AG04450 (cell line): ENCODE measurements around the gene TMEM81. TPM values are rescaled to one million over a fixed set of nuclear protein-coding genes. Genes with fewer than 3 reads are reported as not detected.

Experiments
- CTCF ChIA-PET: fragments of 300-600, 350-600 bp; formaldehyde crosslinking; extraction: SDS; loops from one replicate; lab custom pipeline; 2022; ENCODE audit warnings: antibody characterized with exemption, inconsistent platforms; lab: Charles Lee
- POLR2A ChIA-PET: fragments of 350-600 bp; formaldehyde crosslinking; extraction: SDS; loops from one replicate; lab custom pipeline; 2021; ENCODE audit warnings: antibody characterized with exemption, inconsistent platforms; lab: Yijun Ruan, JAX
- DNase-seq: peaks from one replicate; pipeline ENCODE4 v3.0.0-alpha.2; 2011; ENCODE audit warnings: low read depth, low spot score
- H3K27ac ChIP-seq: one replicate; pipeline ENCODE4 v1.5.1; 2012; ENCODE audit warnings: low read depth, low read length, control low read depth
- H3K27me3 ChIP-seq: one replicate; pipeline ENCODE4 v1.6.0; 2012; ENCODE audit warnings: low read length; ENCODE audit not compliant: control insufficient read depth, insufficient read depth
- H3K4me3 ChIP-seq: 2 replicates; pipeline ENCODE4 v1.5.1; 2011; ENCODE audit warnings: mild to moderate bottlenecking, low read depth, low read length, control low read depth
- H3K9me3 ChIP-seq: 2 replicates; pipeline ENCODE4 v1.5.1; 2012; ENCODE audit warnings: low read length; ENCODE audit not compliant: control insufficient read depth, insufficient read depth
- polyA plus RNA-seq: library from polyadenylated mRNA; depleted of rRNA; stranded (reverse); fragments of >200 nt; gene quantifications from 2 replicates; pipeline ENCODE4 v1.2.3, GENCODE V29; 2011
- TF ChIP-seq, protein P1 (sequence below): IDR thresholded peaks from 2 replicates; pipeline ENCODE4 v1.5.1; 2011; ENCODE audit warnings: low read depth, low read length, control low read depth, inconsistent platforms

The TMEM81 gene
- polyA plus RNA-seq, 1 experiment: 2.7 TPM

DNA sequence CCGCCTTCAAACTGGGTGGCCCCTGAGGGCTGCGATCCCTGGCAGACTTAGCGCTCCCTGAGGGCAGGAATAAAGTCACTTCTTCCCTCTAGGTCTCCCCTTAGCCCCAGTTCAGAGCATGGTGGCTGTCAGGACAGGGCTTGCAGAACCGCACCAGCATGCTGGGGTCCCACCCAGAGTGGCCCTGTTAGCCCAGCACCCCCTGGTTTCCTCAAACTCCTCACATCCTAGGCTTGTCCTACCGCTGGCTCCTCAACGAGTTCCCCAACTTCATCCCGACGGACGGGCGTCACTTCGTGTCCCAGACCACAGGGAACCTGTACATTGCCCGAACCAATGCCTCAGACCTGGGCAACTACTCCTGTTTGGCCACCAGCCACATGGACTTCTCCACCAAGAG lies 25.4 kb downstream of the TMEM81 start:
- Histone ChIP-seq H3K27me3 (peaks cover 21% of the 10 kb centered on the region), H3K9me3 (no peaks in the 10 kb centered on the region), H3K4me3 (no peak overlapping the region), H3K27ac (no peak overlapping the region)
- ChIA-PET POLR2A (no interaction called here), CTCF (interaction anchor here (0.6 kb wide), 1 partner anchor 339 kb away, joined by 3 read pairs; no protein-coding TSS in a partner anchor)
- TF ChIP-seq, protein P1, sequence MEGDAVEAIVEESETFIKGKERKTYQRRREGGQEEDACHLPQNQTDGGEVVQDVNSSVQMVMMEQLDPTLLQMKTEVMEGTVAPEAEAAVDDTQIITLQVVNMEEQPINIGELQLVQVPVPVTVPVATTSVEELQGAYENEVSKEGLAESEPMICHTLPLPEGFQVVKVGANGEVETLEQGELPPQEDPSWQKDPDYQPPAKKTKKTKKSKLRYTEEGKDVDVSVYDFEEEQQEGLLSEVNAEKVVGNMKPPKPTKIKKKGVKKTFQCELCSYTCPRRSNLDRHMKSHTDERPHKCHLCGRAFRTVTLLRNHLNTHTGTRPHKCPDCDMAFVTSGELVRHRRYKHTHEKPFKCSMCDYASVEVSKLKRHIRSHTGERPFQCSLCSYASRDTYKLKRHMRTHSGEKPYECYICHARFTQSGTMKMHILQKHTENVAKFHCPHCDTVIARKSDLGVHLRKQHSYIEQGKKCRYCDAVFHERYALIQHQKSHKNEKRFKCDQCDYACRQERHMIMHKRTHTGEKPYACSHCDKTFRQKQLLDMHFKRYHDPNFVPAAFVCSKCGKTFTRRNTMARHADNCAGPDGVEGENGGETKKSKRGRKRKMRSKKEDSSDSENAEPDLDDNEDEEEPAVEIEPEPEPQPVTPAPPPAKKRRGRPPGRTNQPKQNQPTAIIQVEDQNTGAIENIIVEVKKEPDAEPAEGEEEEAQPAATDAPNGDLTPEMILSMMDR: no peak
- no peak for DNase-seq

DNA sequence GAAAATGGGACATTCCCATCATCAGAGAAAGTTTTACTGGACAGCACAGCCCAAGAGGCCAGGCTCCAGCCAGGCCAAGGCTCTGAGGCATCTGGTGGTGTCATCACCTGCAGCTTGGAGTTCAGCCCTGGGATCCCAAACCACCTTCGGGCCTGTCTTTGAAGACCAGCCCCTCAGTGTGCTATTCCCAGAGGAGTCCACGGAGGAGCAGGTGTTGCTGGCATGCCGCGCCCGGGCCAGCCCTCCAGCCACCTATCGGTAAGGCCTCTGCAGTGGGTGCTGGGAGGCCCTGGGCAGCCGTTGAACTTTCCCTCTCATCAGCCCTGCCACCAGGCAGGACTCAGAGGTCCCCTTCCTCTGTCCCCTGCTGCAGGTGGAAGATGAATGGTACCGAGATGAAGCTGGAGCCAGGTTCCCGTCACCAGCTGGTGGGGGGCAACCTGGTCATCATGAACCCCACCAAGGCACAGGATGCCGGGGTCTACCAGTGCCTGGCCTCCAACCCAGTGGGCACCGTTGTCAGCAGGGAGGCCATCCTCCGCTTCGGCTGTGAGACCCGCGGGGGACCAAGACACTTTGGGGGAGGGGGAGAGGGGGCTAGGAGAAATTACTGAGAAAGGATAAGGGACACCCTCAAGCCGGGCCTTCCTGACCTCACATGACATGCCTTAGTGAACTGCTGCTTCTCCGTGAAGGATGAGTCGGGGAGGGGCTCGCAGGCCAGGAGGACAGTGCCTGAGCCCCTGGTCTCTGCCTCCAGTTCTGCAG lies 26.3 kb downstream of the TMEM81 start:
- ChIA-PET POLR2A (no interaction called here), CTCF (no interaction called here)
- Histone ChIP-seq H3K27me3 (peaks cover 24% of the 10 kb centered on the region), H3K4me3 (no peak overlapping the region), H3K27ac (no peak overlapping the region), H3K9me3 (no peaks in the 10 kb centered on the region)
- TF ChIP-seq, protein P1: no peak
- no peak for DNase-seq

DNA sequence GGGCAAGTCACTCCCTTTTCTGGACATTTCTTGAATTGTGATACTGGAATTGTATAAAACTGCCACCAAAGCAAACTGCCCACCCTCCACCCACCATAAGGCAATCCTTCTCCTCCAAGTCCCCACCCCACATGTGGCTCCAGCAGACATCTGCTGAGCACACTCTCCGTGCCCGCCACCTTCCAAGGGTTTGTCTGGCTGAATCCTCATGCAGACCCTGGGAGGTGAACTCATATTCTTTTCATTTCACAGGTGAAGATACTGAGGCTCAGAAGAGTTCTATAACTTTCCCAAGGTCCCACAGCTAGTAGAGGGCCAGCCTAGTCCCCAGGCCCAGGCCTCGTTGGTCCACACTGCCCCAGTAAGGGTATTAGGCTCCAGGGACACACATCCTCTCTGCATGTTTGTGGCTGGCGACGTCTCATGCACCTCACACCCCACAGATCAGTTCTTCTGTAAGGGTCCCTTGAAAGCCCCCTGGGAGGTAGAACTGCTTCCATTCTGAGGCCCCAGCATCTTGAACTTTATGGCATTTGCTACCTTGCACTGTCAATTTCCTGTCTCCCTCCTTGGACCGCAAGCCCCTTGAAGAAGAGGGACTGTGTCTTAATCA lies 27.2 kb downstream of the TMEM81 start:
- Histone ChIP-seq H3K4me3 (no peak overlapping the region), H3K27ac (no peak overlapping the region), H3K9me3 (no peaks in the 10 kb centered on the region), H3K27me3 (peaks cover 30% of the 10 kb centered on the region)
- ChIA-PET POLR2A (no interaction called here), CTCF (no interaction called here)
- TF ChIP-seq, protein P1: no peak
- DNase-seq: no peak

DNA sequence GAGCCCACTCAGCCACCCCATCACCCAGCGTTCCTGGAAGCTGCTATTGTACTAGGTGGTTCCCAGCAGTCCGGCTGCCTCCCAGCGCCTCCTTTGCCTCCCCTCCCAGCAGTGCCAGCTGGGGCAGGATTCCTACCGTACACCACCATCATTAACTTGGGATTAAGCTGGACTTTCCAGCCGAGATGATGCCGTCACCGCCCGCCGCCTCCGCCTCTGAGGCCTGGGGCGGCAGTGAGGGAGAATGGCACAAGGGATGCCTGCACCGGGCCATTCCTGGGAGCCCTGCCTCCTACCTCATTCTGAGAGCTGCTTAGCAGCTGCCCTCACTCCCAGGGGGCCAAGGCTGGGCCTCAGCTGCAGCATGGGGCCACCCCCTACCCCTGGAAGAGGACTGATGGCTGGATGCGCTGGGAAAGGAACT lies 28.1 kb downstream of the TMEM81 start:
- Histone ChIP-seq H3K9me3 (no peaks in the 10 kb centered on the region), H3K4me3 (no peak overlapping the region), H3K27me3 (peaks cover 37% of the 10 kb centered on the region), H3K27ac (no peak overlapping the region)
- TF ChIP-seq, protein P1: no peak
- no peak for DNase-seq
- ChIA-PET CTCF (no interaction called here), POLR2A (no interaction called here)

DNA sequence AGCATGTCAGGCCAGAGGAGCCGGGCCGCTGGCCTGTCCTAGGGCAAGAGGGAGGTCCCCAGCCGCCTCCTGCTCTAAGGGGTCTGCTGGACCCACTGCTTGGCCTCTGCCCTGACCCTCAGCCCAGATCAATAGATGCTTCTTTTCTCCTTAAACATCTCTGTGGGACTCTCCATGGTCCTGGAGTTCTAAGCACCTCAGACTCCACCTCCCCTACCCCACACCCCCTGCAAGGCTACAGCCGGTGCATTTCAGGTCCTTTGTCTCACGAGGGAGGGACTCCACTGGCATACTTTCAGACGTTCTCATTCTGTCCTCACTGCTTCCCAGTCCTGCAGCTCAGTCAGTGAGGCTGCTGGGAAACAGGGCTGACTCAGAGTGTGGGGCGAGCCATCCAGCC lies 30.2 kb downstream of the TMEM81 start:
- no peak for DNase-seq
- no peak overlapping the region for H3K4me3 ChIP-seq
- POLR2A ChIA-PET: no interaction called here
- CTCF ChIA-PET: interaction anchor here (4.8 kb wide), 1 partner anchor 8 kb away, joined by 35 read pairs; no protein-coding TSS in a partner anchor
- TF ChIP-seq, protein P1: no peak
- H3K9me3 ChIP-seq: no peaks in the 10 kb centered on the region
- H3K27ac ChIP-seq: no peak overlapping the region
- H3K27me3 ChIP-seq: peaks cover 42% of the 10 kb centered on the region
